RWPE2 (cell line): ENCODE results near the gene CLBA1.

Source experiments
- ATAC-seq: fragments of 200-7000 bp; cut with Tn5 transposase; 3 replicates; pipeline ENCODE4 v1.9.1; 2021; ENCODE audit warnings: low read depth
- DNase-seq: peaks from one replicate; pipeline ENCODE4 v3.0.0-alpha.2; 2020; ENCODE audit warnings: low spot score
- H3K27ac ChIP-seq: fragments of 450-650 bp; 2 replicates; pipeline ENCODE4 v1.5.1; 2017; ENCODE audit warnings: mild to moderate bottlenecking; ENCODE audit not compliant: poor library complexity, severe bottlenecking
- H3K27me3 ChIP-seq: fragments of 250-450 bp; sonication (Bioruptor Pico); 2 replicates; pipeline ENCODE4 v1.5.1; 2021; ENCODE audit warnings: mild to moderate bottlenecking, moderate library complexity; ENCODE audit not compliant: insufficient read depth, poor library complexity, severe bottlenecking
- H3K36me3 ChIP-seq: fragments of 250-450 bp; sonication (Bioruptor Pico); 2 replicates; pipeline ENCODE4 v1.5.1; 2020; ENCODE audit warnings: low read depth, mild to moderate bottlenecking, moderate library complexity
- H3K4me1 ChIP-seq: fragments of 250-450 bp; sonication (Bioruptor Pico); 2 replicates; pipeline ENCODE4 v1.5.1; 2021; ENCODE audit warnings: mild to moderate bottlenecking, moderate library complexity; ENCODE audit not compliant: insufficient read depth, poor library complexity, severe bottlenecking
- H3K4me3 ChIP-seq: fragments of 250-450 bp; sonication (Bioruptor Pico); 2 replicates; pipeline ENCODE4 v1.5.1; 2021; ENCODE audit warnings: mild to moderate bottlenecking, moderate library complexity; ENCODE audit not compliant: severe bottlenecking
- H3K9me3 ChIP-seq: fragments of 250-450 bp; sonication (Bioruptor Pico); 2 replicates; pipeline ENCODE4 v1.5.1; 2021; ENCODE audit warnings: mild to moderate bottlenecking, moderate library complexity; ENCODE audit not compliant: severe bottlenecking
- CTCF ChIP-seq: fragments of 450-650 bp; IDR thresholded peaks from one replicate; pipeline ENCODE4 v1.5.1; 2017; ENCODE audit warnings: mild to moderate bottlenecking, moderate library complexity; ENCODE audit not compliant: poor library complexity, severe bottlenecking

Gene CLBA1

DNA sequence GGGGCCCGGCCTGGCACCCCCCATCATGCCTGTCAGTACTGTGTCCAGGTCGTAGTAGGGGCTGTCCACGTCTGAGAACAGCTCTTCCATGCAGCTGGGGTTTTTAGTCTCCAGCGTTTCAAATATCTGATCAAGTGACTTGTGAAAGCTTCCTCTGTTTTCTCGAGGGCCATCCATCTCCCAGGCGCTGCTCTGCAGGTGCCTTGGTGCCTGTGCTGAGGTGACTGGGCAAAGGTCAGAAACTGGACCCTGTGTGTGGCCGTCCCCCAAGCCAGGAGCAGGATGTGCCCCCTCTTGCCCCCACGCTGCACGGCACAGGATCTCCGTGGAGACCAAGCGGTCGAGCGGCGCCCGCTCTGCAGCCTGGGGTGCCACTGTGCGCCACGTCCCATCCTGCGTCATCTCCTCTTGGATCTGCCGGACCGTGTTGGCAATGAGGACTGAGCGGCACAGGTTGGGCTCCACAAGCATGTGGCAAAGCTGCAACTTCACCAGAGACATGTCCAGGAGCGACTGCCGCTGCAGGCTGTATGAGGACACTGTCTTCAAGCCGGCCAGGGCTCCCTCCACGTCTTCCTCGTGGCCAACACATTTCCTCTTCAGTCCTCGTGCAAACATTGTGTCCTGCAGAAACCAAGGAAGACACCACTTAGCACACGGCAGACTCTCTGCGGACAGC lies 25.9 kb downstream of the CLBA1 start:
- H3K27me3 ChIP-seq = no peaks in the 10 kb centered on the region
- no peak overlapping the region for H3K4me3 ChIP-seq
- no peak for TF ChIP-seq CTCF
- H3K36me3 ChIP-seq = peaks cover 94% of the 10 kb centered on the region
- ATAC-seq = no peak
- H3K4me1 ChIP-seq = peaks cover 29% of the 10 kb centered on the region
- DNase-seq = no peak
- no peaks in the 10 kb centered on the region for H3K9me3 ChIP-seq
- H3K27ac ChIP-seq = no peak overlapping the region

GRCh38 chr14:105012171-105012985 lies 26.8 kb downstream of the CLBA1 start:
- peak overlapping the region; percentile 100 for H3K27ac ChIP-seq
- H3K27me3 ChIP-seq = no peaks in the 10 kb centered on the region
- H3K4me3 ChIP-seq = no peak overlapping the region
- H3K4me1 ChIP-seq = peaks cover 39% of the 10 kb centered on the region
- peak; percentile 60 for ATAC-seq
- no peak for DNase-seq
- peaks cover 96% of the 10 kb centered on the region for H3K36me3 ChIP-seq
- peak; percentile 79 for TF ChIP-seq CTCF
- no peaks in the 10 kb centered on the region for H3K9me3 ChIP-seq

- no peak overlapping the region for H3K4me3 ChIP-seq
- DNase-seq = no peak
Observed at GRCh38 chr14:105013150-105013785, 27.7 kb downstream of the CLBA1 start.

DNA sequence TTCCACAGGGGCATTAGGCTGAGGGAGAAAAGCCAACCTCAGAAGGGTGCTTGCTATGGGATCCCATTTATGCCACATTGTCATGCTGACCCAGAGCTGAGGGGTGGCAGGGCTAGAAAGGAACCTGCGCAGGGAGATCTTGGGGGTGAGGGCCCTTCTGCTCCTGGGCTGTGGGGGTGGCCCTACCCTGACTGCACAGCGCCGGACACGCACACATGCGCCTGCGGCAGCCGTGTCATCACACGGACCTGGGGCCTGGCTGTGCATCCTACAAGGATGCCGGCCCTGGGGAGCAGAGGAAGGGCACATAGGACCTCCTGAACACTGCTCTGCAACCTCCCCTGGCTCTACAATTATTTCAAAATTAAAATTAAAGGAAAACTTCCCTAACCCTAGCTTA lies 28.4 kb downstream of the CLBA1 start:
- TF ChIP-seq CTCF = no peak
- Histone ChIP-seq H3K27me3 (no peaks in the 10 kb centered on the region), H3K4me1 (peaks cover 55% of the 10 kb centered on the region), H3K27ac (peak overlapping the region; percentile 100), H3K36me3 (peaks cover 97% of the 10 kb centered on the region), H3K4me3 (no peak overlapping the region), H3K9me3 (no peaks in the 10 kb centered on the region)
- no peak for DNase-seq
- peak; percentile 8; the same call in 1 of the 3 replicates for ATAC-seq

More at GRCh38 chr14:105013150-105013785, 27.7 kb downstream of the CLBA1 start:
- Histone ChIP-seq H3K27ac (peak overlapping the region; percentile 100), H3K27me3 (no peaks in the 10 kb centered on the region), H3K9me3 (no peaks in the 10 kb centered on the region), H3K36me3 (peaks cover 97% of the 10 kb centered on the region), H3K4me1 (peaks cover 47% of the 10 kb centered on the region)
- no peak for TF ChIP-seq CTCF
- ATAC-seq = no peak; the same call in 2 of the 3 replicates
